IgD-negative memory B cell (primary cell): ENCODE data around the gene CCDC146. TPM values are rescaled to one million over a fixed set of nuclear protein-coding genes. Genes with fewer than 3 reads are reported as not detected.

Experiments
- polyA plus RNA-seq: library from polyadenylated mRNA; unstranded; fragments of 300-500 nt; fragmentation: Illumina TruSeq; gene quantifications from one replicate; pipeline ENCODE4 v1.2.3, GENCODE V29; 2021

CCDC146 gene
- polyA plus RNA-seq, 1 donor from 2014 or later: 1.0 TPM

Other genes starting within 250 kb of the CCDC146 start
- not detected for gene SPDYE17, start 90.3 kb upstream of the CCDC146 start, polyA plus RNA-seq
- not detected for gene SPDYE18, start 60.1 kb upstream of the CCDC146 start, polyA plus RNA-seq
- gene FGL2, start 77.2 kb downstream of the CCDC146 start, polyA plus RNA-seq: 23.7 TPM